ENCODE results near the gene TMEM239.

DNA sequence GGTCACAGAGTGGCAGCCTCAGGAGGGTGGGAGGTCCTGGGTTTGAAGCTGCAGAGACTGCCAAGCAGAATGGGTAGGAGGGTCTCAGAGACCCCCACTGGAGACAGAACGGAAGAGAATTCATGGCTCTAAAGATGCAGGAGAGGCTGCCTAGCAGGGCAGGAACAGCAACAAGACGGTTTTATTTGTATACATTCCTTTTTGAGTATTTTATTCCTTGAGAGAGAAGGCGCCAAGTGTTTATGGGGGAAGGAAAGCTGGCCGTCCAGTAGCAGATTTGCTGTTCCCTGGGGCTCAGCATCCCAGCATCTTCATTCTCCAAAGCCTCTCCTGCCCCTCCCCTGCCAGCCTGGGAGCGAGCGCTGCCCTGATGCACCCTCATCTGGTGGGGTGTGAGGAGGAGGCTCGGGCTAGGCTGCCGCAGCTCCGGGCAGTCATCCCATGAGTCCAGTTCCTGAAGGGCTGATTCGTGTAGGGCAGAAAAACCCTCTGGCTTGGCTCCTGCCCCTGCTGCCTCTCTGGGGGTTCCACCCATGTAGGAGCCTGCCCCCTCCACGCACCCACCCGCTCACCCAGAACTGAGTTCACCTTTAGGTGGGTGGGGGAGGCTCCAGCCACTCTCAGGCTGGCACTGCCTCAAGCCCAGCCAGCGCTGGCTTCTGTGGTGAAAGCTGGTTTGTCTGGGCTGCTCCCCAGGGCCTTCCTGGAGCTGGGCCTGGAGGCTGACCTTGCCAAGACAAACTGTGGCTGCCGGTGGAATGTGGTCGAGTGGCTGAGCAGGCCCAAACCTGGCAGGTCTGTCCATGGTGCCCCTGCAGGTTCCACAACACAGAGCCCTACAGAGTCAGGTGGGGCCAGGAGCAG, 48.2 kb upstream of the TMEM239 start:
- no peak for TF ChIP-seq RARB (CRISPR knock-in tag; IDR thresholded peaks at IDR 0.05)
- TF ChIP-seq ZNF8 (CRISPR knock-in tag; IDR thresholded peaks at IDR 0.05), result no peak
